HG02610 (cell line): ENCODE data around the gene NUP37.

ENCODE experiments used
- ATAC-seq: cut with Tn5 transposase; IDR thresholded peaks from one replicate; pipeline ENCODE4 v1.9.1; 2021; ENCODE audit warnings: mild to moderate bottlenecking, moderate library complexity; ENCODE audit not compliant: unreplicated experiment

The NUP37 gene

GRCh38 chr12:102033991-102034745 lies 85.7 kb downstream of the NUP37 start:
- no peak for ATAC-seq

DNA sequence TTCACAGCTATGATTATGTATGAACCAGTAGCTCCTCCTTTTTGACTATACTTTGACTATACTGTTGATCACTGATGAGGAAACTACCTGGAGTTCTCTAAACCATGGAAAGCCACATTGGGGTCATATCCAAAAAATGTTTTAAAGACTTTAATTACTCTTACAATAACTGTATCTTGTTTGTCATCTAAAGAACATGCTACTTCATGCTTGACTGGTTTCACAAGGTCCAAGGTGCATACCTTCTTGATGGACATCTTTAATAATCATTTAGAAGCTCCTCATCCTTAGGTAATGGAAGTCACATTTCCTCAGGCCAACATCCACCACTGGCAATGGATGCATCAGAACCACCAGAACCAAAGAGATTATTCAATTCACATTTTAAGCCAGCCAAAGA lies 88.1 kb downstream of the NUP37 start:
- no peak for ATAC-seq

GRCh38 chr12:102029141-102029540 lies 90.8 kb downstream of the NUP37 start:
- no peak for ATAC-seq

DNA sequence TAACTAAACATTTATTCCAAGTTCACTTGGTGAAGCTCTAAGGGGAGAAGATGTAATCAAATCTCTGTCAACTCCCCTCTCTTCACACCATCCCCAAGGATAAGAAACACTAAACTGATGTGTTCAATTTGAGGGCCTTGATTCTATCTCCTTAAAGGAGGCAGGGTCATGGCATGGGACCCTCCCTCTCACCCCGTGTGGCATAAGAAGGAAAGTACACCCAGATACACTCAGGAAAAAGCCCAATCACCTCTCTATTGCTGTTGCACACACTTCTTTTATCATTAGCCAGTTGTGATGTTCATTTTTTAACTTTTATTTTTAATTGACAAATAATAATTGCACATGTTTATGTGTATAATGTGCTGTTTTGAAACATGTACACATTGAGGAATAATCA lies 93.2 kb downstream of the NUP37 start:
- no peak for ATAC-seq

- ATAC-seq, result no peak
These were observed 95.1 kb downstream of the NUP37 start for GRCh38 chr12:102024765-102025164.

DNA sequence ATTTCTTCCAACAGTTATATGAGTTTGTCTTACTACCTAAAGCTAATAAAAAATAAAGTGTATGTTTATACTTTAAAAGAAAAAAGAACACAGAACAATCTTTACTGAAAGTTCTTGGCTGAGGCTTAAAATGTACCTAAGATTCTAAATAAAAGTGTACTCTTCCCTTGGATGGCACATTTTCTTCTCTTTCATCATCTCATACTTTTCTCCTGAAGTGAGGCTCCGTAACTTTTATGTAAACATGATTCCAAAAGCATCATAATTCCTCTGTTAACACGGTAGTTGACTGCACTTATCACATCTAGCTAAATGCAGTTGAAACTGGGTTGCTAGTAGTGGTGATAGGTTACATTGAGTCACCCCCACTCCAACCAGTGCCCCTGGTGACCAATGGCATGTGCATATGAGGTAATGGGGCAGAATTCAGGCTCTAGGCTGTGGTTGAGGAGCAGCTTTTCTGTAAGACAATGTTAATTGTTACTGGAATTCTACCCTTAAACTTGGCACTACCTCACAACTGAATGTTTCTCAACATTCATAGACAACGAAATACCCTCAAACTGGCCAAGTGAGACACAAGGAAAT lies 96.5 kb downstream of the NUP37 start:
- ATAC-seq, result no peak
